OCI-LY7 (cell line): Measurements from ENCODE around the gene TMEM158. TPM values are rescaled to one million over a fixed set of nuclear protein-coding genes. Genes with fewer than 3 reads are reported as not detected.

Experiments
- BruUV-seq: library from RNA; stranded (reverse); fragments of 400-500 nt; replicated peaks from 2 replicates; lab custom pipeline; 2021; lab: Mats Ljungman, UMichigan
- CTCF ChIA-PET: fragments of 300-600 bp; sonication (Branson Sonifier 250); formaldehyde crosslinking; loops from one replicate; lab custom pipeline; 2022; ENCODE audit warnings: antibody characterized with exemption; ENCODE audit not compliant: unreplicated experiment; lab: Charles Lee
- POLR2A ChIA-PET: fragments of 300-600 bp; sonication (Branson Sonifier 250); formaldehyde crosslinking; loops from one replicate; lab custom pipeline; 2022; ENCODE audit warnings: antibody characterized with exemption; lab: Charles Lee
- DNase-seq: peaks from one replicate; pipeline ENCODE4 v3.0.0-alpha.2; 2015; ENCODE audit warnings: low spot score
- H2AFZ ChIP-seq: fragments of 200-600 bp; sonication (generic), shearing (Covaris generic); 2 replicates; pipeline ENCODE4 v1.6.1; 2014; ENCODE audit warnings: mild to moderate bottlenecking, antibody characterized with exemption, low read length, moderate library complexity
- H3K27ac ChIP-seq: fragments of 200-600 bp; sonication (generic); 2 replicates; pipeline ENCODE4 v1.5.1; 2014; ENCODE audit warnings: mixed run types, low read depth, mild to moderate bottlenecking, moderate library complexity, low read length, inconsistent platforms; ENCODE audit not compliant: poor library complexity, severe bottlenecking
- H3K36me3 ChIP-seq: fragments of 200-600 bp; sonication (generic); 2 replicates; pipeline ENCODE4 v1.6.1; 2014; ENCODE audit warnings: mild to moderate bottlenecking, antibody characterized with exemption, low read length, moderate library complexity, mixed read lengths; ENCODE audit not compliant: insufficient read depth
- H3K4me1 ChIP-seq: fragments of 200-600 bp; sonication (generic); 2 replicates; pipeline ENCODE4 v1.5.1; 2014; ENCODE audit warnings: mild to moderate bottlenecking, low read length; ENCODE audit not compliant: insufficient read depth, poor library complexity, severe bottlenecking
- H3K4me2 ChIP-seq: fragments of 200-600 bp; sonication (generic); 2 replicates; pipeline ENCODE4 v1.6.1; 2014; ENCODE audit warnings: mild to moderate bottlenecking, low read length
- H3K4me3 ChIP-seq: fragments of 200-600 bp; sonication (generic); 2 replicates; pipeline ENCODE4 v1.5.1; 2014; ENCODE audit warnings: mild to moderate bottlenecking, low read depth, low read length; ENCODE audit not compliant: poor library complexity, severe bottlenecking
- H3K79me2 ChIP-seq: fragments of 200-600 bp; sonication (generic); 2 replicates; pipeline ENCODE4 v1.6.1; 2016; ENCODE audit warnings: low read depth, mild to moderate bottlenecking, low read length, moderate library complexity, mixed read lengths; ENCODE audit not compliant: insufficient read depth
- H3K9me2 ChIP-seq: fragments of 200-600 bp; sonication (generic); 2 replicates; pipeline ENCODE4 v1.6.1; 2016; ENCODE audit warnings: mild to moderate bottlenecking, low read length, mixed read lengths; ENCODE audit not compliant: insufficient read depth
- H3K9me3 ChIP-seq: fragments of 200-600 bp; sonication (generic); 2 replicates; pipeline ENCODE4 v1.6.1; 2014; ENCODE audit warnings: mild to moderate bottlenecking, mixed run types, low read length, mixed read lengths
- H4K20me1 ChIP-seq: fragments of 200-600 bp; sonication (generic); 2 replicates; pipeline ENCODE4 v1.6.1; 2014; ENCODE audit warnings: mild to moderate bottlenecking, antibody characterized with exemption, low read length, moderate library complexity, mixed read lengths; ENCODE audit not compliant: insufficient read depth
- CTCF ChIP-seq: fragments of 200-600 bp; sonication (generic); conservative IDR thresholded peaks from 2 replicates; pipeline ENCODE4 v1.5.1; 2014; ENCODE audit warnings: mild to moderate bottlenecking, antibody characterized with exemption, low read length, moderate library complexity, mixed read lengths
- EZH2phosphoT487 ChIP-seq: fragments of 200-600 bp; sonication (generic); IDR thresholded peaks from 2 replicates; pipeline ENCODE4 v1.6.1; 2018; ENCODE audit warnings: low read depth, borderline replicate concordance, mild to moderate bottlenecking, mixed run types, antibody characterized with exemption, low read length, moderate library complexity, mixed read lengths
- intact Hi-C: fragments of 100-400 bp; cut with micrococcal nuclease; formaldehyde crosslinking; loops from one replicate; pipeline ENCODE4 v1.10.0; 2022; ENCODE audit not compliant: unreplicated experiment
- total RNA-seq, 2 experiments: library from RNA; depleted of rRNA in 1 of 2; stranded (reverse); fragments of >200 nt in 1 of 2; shearing (Covaris generic) in 1 of 2; gene quantifications; 2 replicates each; pipeline ENCODE4 v1.2.3, GENCODE V29; 2014 to 2022

Gene TMEM158
- total RNA-seq, 2 experiments from 2014 or later: not detected

- Histone ChIP-seq H3K27ac (no peak overlapping the region), H3K79me2 (no peaks in the 10 kb centered on the region), H3K9me3 (no peaks in the 10 kb centered on the region), H4K20me1 (no peaks in the 10 kb centered on the region), H3K4me1 (no peaks in the 10 kb centered on the region), H3K4me2 (no peak overlapping the region), H3K4me3 (no peak overlapping the region), H2AFZ (no peak overlapping the region), H3K9me2 (no peaks in the 10 kb centered on the region), H3K36me3 (no peaks in the 10 kb centered on the region)
- no TSS peak for BruUV-seq
- POLR2A ChIA-PET: no interaction called here
- intact Hi-C loops: no loop called here
- CTCF ChIA-PET: no interaction called here
- no peak for DNase-seq
- TF ChIP-seq EZH2phosphoT487: no peak; the same call in 1 of the 2 replicates
- TF ChIP-seq CTCF: no peak
Measured at GRCh38 chr3:45224824-45225464, 1.1 kb downstream of the TMEM158 start.

DNA sequence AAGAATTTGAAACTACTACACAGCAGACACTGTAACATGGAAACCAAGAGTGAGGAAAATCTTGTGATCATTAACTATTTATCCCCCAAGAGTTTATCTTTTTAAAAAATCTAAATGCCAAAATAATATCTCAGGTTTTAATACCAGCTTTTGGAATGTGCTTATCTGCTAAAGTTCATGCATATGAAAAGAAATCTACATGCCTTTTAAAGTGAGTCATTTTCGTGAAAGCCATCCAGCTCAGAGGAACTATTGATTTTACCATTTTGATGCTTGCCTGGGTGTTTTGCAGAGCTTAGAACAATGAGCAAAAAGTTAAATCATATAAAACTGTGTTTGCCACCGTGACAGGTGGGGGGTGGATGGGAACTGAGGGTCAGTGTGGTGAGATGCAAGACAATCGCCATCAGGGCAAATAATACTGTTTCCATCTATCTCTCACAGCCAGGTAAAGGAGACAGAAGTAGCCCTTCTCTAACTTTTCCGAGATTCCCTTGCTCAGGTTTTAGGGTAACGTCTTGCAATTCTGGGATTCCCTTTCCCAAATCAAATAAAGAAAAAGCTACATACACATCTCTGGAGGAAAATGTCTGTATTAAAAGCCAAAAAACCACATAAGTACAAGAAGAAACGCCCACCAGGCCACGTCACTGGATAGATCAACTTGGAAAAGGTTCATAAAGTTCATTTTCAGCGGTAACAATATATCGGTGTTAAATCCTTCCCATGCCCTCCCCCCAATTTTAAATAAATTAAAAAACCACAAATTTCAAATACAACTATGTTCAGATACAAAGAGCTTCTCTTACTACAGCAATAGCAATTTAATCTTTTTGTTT lies 2.0 kb downstream of the TMEM158 start:
- H4K20me1 ChIP-seq: no peaks in the 10 kb centered on the region
- no peaks in the 10 kb centered on the region for H3K9me3 ChIP-seq
- H3K4me1 ChIP-seq: no peaks in the 10 kb centered on the region
- no peak overlapping the region for H3K4me3 ChIP-seq
- H3K36me3 ChIP-seq: no peaks in the 10 kb centered on the region
- no peaks in the 10 kb centered on the region for H3K79me2 ChIP-seq
- H3K9me2 ChIP-seq: no peaks in the 10 kb centered on the region
- POLR2A ChIA-PET: no interaction called here
- BruUV-seq: no TSS peak
- H2AFZ ChIP-seq: no peak overlapping the region
- CTCF ChIA-PET: no interaction called here
- intact Hi-C loops: no loop called here
- H3K27ac ChIP-seq: no peak overlapping the region
- TF ChIP-seq EZH2phosphoT487 (no peak; the same call in 1 of the 2 replicates), CTCF (no peak)
- DNase-seq: no peak
- no peak overlapping the region for H3K4me2 ChIP-seq

GRCh38 chr3:45219694-45220093 lies 6.4 kb downstream of the TMEM158 start:
- Histone ChIP-seq H3K36me3 (no peaks in the 10 kb centered on the region), H3K9me3 (no peaks in the 10 kb centered on the region), H3K27ac (no peak overlapping the region), H3K4me3 (no peak overlapping the region), H3K79me2 (no peaks in the 10 kb centered on the region), H3K4me1 (no peaks in the 10 kb centered on the region), H2AFZ (no peak overlapping the region), H3K4me2 (no peak overlapping the region), H3K9me2 (no peaks in the 10 kb centered on the region), H4K20me1 (no peaks in the 10 kb centered on the region)
- ChIA-PET CTCF (no interaction called here), POLR2A (no interaction called here)
- intact Hi-C loops: no loop called here
- DNase-seq: no peak
- BruUV-seq: no TSS peak
- no peak for TF ChIP-seq EZH2phosphoT487
